Measurements from ENCODE around the gene MND1. TPM values are rescaled to one million over a fixed set of nuclear protein-coding genes. Genes with fewer than 3 reads are reported as not detected.

MND1 gene, protein sequence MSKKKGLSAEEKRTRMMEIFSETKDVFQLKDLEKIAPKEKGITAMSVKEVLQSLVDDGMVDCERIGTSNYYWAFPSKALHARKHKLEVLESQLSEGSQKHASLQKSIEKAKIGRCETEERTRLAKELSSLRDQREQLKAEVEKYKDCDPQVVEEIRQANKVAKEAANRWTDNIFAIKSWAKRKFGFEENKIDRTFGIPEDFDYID
- 10 to 100 TPM; 32.0 to 36.1 TPM for total RNA-seq

- Mint-ChIP-seq H3K36me3 (no peaks in the 10 kb centered on the region), H3K4me1 (ENCODE audit: low read depth) (peaks cover 26% of the 10 kb centered on the region), H3K4me3 (peak within 1 kb of the TSS; percentile 93), H3K27ac (peak within 1 kb of the TSS; percentile 86), H3K9me3 (no peaks in the 10 kb centered on the region), H3K27me3 (no peaks in the 10 kb centered on the region)
- intact Hi-C loops (cut with micrococcal nuclease), result loop anchor here (1.0 to 2.0 kb wide), 7 partner anchors 89 to 406 kb away; partner anchors contain the start of gene TMEM131L
- ChIA-PET POLR2A (interaction anchor here (0.6 to 1.4 kb wide), 3 partner anchors 20 to 299 kb away, joined by 3 read pairs; no protein-coding TSS in a partner anchor), CTCF (interaction anchor here (0.6 to 6.4 kb wide), 26 partner anchors 72 to 889 kb away, joined by 3 to 43 read pairs (median 4); no protein-coding TSS in a partner anchor)
- peak; percentile 95 for DNase-seq
Observed at GRCh38 chr4:153344131-153345011, at the start of gene MND1. MND1 (plus strand) TSS chr4:153344688; CDS start chr4:153344738, 50 bp downstream.

- H3K9me3 Mint-ChIP-seq, result peaks cover 8% of the 10 kb centered on the region
- H3K27me3 Mint-ChIP-seq, result no peaks in the 10 kb centered on the region
- no peaks in the 10 kb centered on the region for H3K4me1 Mint-ChIP-seq (ENCODE audit: low read depth)
- no peak overlapping the region for H3K27ac Mint-ChIP-seq
- POLR2A ChIA-PET, result no interaction called here
- no peak for DNase-seq
- no peak overlapping the region for H3K4me3 Mint-ChIP-seq
- H3K36me3 Mint-ChIP-seq, result peaks cover 13% of the 10 kb centered on the region
- CTCF ChIA-PET, result no interaction called here
- intact Hi-C loops (cut with micrococcal nuclease), result no loop called here
Observed at GRCh38 chr4:153295131-153295755, 49.2 kb upstream of the MND1 start.

DNA sequence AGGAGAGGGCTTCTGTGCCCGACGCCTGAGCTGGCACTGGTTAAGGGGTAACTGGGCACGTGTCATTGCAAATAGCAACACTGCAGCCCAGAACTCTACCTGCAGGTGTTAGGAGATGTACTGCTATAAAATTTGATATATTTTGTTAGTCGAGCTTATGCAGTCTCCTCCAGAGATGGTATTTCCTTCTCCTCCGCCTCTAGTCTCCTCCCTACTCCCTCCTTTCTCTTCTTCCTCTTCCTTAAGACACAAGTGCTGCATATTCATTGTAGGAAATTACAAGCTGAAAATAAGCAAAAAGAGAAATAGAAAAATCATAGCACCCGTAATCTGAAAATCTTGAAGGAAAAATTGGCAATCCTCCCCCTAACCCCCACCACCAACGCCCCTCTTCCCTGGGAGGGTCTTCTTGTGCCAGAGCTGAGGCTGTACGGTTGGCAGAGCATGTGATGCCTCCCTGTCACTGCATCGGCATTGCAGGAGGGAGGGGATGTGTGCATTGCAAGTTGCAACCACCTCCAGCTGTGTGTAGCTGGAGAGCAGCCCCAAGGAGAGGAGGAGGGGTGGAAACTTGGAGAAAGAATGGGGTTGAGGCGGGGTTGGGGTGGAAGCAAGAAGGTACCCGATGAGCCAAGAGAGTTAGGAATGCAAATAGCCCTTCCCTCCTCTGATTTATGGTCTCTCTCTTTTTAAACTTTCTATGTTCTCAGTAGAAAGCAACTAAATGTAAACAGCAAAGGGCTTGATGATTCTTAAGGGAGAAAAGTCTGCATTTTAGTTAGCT lies 48.3 kb upstream of the MND1 start:
- Mint-ChIP-seq H3K36me3 (peaks cover 16% of the 10 kb centered on the region), H3K9me3 (peaks cover 12% of the 10 kb centered on the region), H3K27me3 (no peaks in the 10 kb centered on the region), H3K4me1 (ENCODE audit: low read depth) (no peaks in the 10 kb centered on the region), H3K27ac (no peak overlapping the region), H3K4me3 (no peak overlapping the region)
- intact Hi-C loops (cut with micrococcal nuclease), result no loop called here
- ChIA-PET CTCF (no interaction called here), POLR2A (no interaction called here)
- no peak for DNase-seq

- Mint-ChIP-seq H3K4me1 (ENCODE audit: low read depth) (no peaks in the 10 kb centered on the region), H3K36me3 (peaks cover 25% of the 10 kb centered on the region), H3K27ac (no peak overlapping the region), H3K27me3 (no peaks in the 10 kb centered on the region), H3K9me3 (peaks cover 14% of the 10 kb centered on the region), H3K4me3 (no peak overlapping the region)
- ChIA-PET CTCF (no interaction called here), POLR2A (no interaction called here)
- intact Hi-C loops (cut with micrococcal nuclease), result no loop called here
- no peak for DNase-seq
Observed at GRCh38 chr4:153297116-153297515, 47.4 kb upstream of the MND1 start.

GRCh38 chr4:153310793-153311192 lies 33.7 kb upstream of the MND1 start:
- intact Hi-C loops (cut with micrococcal nuclease), result loop anchor here (10.0 kb wide), 1 partner anchor 466 kb away; no protein-coding TSS in a partner anchor
- no peaks in the 10 kb centered on the region for H3K9me3 Mint-ChIP-seq

DNA sequence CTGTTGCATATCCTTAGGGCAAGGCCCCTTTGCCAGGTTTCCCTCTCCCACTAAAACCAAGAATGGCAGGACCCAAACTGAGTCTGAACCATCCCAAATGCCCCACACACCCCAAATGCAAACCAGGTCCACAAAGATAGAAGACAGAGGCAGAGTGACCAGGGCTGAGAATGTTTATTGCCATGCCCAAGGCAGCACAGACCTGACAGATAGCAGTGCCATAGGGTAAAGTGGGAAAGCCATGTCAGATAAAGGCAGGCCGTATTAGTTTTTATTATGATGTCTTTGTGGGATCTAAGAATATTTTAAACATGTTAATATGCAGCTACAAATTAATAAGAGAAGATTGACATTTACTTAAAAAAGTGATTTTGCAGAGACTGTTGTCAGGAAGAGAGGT lies 29.6 kb upstream of the MND1 start:
- Mint-ChIP-seq H3K4me3 (no peak overlapping the region), H3K4me1 (ENCODE audit: low read depth) (no peaks in the 10 kb centered on the region), H3K27me3 (no peaks in the 10 kb centered on the region), H3K27ac (no peak overlapping the region), H3K9me3 (no peaks in the 10 kb centered on the region), H3K36me3 (no peaks in the 10 kb centered on the region)
- CTCF ChIA-PET, result interaction anchor here (1.1 to 1.3 kb wide), 2 partner anchors 8 to 172 kb away, joined by 4 read pairs; no protein-coding TSS in a partner anchor
- intact Hi-C loops (cut with micrococcal nuclease), result loop anchor here (10.0 kb wide), 1 partner anchor 470 kb away; no protein-coding TSS in a partner anchor
- POLR2A ChIA-PET, result no interaction called here
- no peak for DNase-seq

More at GRCh38 chr4:153310793-153311192, 33.7 kb upstream of the MND1 start:
- Mint-ChIP-seq H3K27me3 (no peaks in the 10 kb centered on the region), H3K4me3 (no peak overlapping the region), H3K27ac (no peak overlapping the region), H3K4me1 (ENCODE audit: low read depth) (no peaks in the 10 kb centered on the region), H3K36me3 (no peaks in the 10 kb centered on the region)
- ChIA-PET CTCF (interaction anchor here (0.7 kb wide), 1 partner anchor 34 kb away, joined by 3 read pairs; no protein-coding TSS in a partner anchor), POLR2A (no interaction called here)
- no peak for DNase-seq

GRCh38 chr4:153318696-153319320 lies 25.7 kb upstream of the MND1 start:
- ChIA-PET CTCF (interaction anchor here (0.7 to 4.0 kb wide), 10 partner anchors 135 to 235 kb away, joined by 3 to 31 read pairs (median 4); no protein-coding TSS in a partner anchor), POLR2A (no interaction called here)
- Mint-ChIP-seq H3K4me1 (ENCODE audit: low read depth) (no peaks in the 10 kb centered on the region), H3K27me3 (no peaks in the 10 kb centered on the region), H3K9me3 (no peaks in the 10 kb centered on the region), H3K27ac (no peak overlapping the region), H3K36me3 (no peaks in the 10 kb centered on the region), H3K4me3 (no peak overlapping the region)
- intact Hi-C loops (cut with micrococcal nuclease), result loop anchor here (1.0 to 10.0 kb wide), 5 partner anchors 70 to 474 kb away; no protein-coding TSS in a partner anchor
- peak; percentile 19 for DNase-seq

DNA sequence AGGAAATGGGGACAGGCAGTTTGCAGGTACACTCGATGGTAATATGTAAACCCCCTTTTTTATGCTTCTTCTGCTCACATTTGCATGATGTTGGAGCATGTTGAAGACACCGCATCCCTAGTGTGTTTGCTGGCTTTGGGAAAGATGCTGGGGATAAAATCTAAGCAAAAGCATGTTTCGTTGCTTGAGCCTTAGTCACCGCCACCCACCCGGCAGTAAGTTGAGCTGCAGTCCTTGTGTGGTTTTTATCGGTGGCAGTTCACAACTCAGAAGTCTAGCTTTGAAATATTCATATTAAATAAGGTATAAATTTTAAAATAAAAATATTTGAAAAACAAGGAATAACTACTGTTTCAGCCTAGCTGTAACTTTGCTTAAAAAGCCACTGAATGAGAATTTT lies 21.7 kb upstream of the MND1 start:
- POLR2A ChIA-PET, result no interaction called here
- CTCF ChIA-PET, result interaction anchor here (0.6 to 1.9 kb wide), 4 partner anchors 20 to 195 kb away, joined by 3 to 8 read pairs (median 4); no protein-coding TSS in a partner anchor
- intact Hi-C loops (cut with micrococcal nuclease), result no loop called here

GRCh38 chr4:153324046-153324445 lies 20.4 kb upstream of the MND1 start:
- H3K4me1 Mint-ChIP-seq (ENCODE audit: low read depth), result no peaks in the 10 kb centered on the region
- no peaks in the 10 kb centered on the region for H3K27me3 Mint-ChIP-seq
- ChIA-PET CTCF (no interaction called here), POLR2A (no interaction called here)
- no peaks in the 10 kb centered on the region for H3K9me3 Mint-ChIP-seq
- DNase-seq, result no peak
- no peak overlapping the region for H3K27ac Mint-ChIP-seq
- intact Hi-C loops (cut with micrococcal nuclease), result no loop called here
- no peaks in the 10 kb centered on the region for H3K36me3 Mint-ChIP-seq
- H3K4me3 Mint-ChIP-seq, result no peak overlapping the region

More for the DNA sequence above, 21.7 kb upstream of the MND1 start:
- Mint-ChIP-seq H3K36me3 (no peaks in the 10 kb centered on the region), H3K4me1 (ENCODE audit: low read depth) (no peaks in the 10 kb centered on the region), H3K27ac (no peak overlapping the region), H3K9me3 (no peaks in the 10 kb centered on the region), H3K4me3 (no peak overlapping the region), H3K27me3 (no peaks in the 10 kb centered on the region)
- DNase-seq, result no peak

- Mint-ChIP-seq H3K4me1 (ENCODE audit: low read depth) (no peaks in the 10 kb centered on the region), H3K9me3 (no peaks in the 10 kb centered on the region), H3K36me3 (no peaks in the 10 kb centered on the region), H3K27ac (no peak overlapping the region), H3K4me3 (no peak overlapping the region), H3K27me3 (no peaks in the 10 kb centered on the region)
- ChIA-PET POLR2A (no interaction called here), CTCF (interaction anchor here (2.1 kb wide), 1 partner anchor 183 kb away, joined by 7 read pairs; no protein-coding TSS in a partner anchor)
- no peak for DNase-seq
- intact Hi-C loops (cut with micrococcal nuclease), result no loop called here
Observed at GRCh38 chr4:153325558-153325957, 18.9 kb upstream of the MND1 start.

- H3K4me1 Mint-ChIP-seq (ENCODE audit: low read depth), result no peaks in the 10 kb centered on the region
- ChIA-PET CTCF (interaction anchor here (2.1 kb wide), 1 partner anchor 184 kb away, joined by 7 read pairs; no protein-coding TSS in a partner anchor), POLR2A (no interaction called here)
- intact Hi-C loops (cut with micrococcal nuclease), result no loop called here
- H3K27me3 Mint-ChIP-seq, result no peaks in the 10 kb centered on the region
- DNase-seq, result no peak
- no peaks in the 10 kb centered on the region for H3K36me3 Mint-ChIP-seq
- no peak overlapping the region for H3K4me3 Mint-ChIP-seq
- no peaks in the 10 kb centered on the region for H3K9me3 Mint-ChIP-seq
- no peak overlapping the region for H3K27ac Mint-ChIP-seq
Observed at GRCh38 chr4:153326513-153326912, 18.0 kb upstream of the MND1 start.
